Hepatocyte (in vitro differentiated cells): ENCODE results near the gene ULK1.
"Not testable (repeated sequence)": the region's sequence is repeated elsewhere in the genome, so short reads cannot be mapped to it uniquely, and the experiment has no call there.

Experiments
- EZH2 ChIP-seq: fragments of 200-600 bp; sonication (generic); IDR thresholded peaks from 2 replicates; pipeline ENCODE4 v1.6.1; 2016; ENCODE audit warnings: antibody characterized with exemption, mild to moderate bottlenecking, borderline replicate concordance
- TF ChIP-seq, protein P1 (sequence below): fragments of 200-600 bp; sonication (generic); IDR thresholded peaks from 2 replicates; pipeline ENCODE4 v1.5.1; 2016; ENCODE audit warnings: antibody characterized with exemption, mild to moderate bottlenecking; ENCODE audit not compliant: poor library complexity

DNA sequence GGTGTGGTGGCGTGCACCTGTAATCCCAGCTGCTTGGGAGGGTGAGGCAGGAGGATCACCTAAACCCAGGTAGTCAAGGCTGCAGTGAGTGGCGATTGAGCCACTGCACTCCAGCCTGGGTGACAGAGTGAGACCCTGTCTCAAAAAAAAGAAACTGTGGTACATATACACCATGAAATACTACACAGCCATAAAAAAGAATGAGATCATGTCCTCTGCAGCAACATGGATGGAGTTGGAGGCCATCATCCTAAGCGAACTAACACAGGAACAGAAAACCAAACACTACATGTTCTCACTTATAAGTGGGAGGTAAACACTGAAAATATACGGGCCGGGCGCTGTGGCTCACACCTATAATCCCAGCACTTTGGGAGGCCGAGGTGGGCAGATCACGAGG lies 2.7 kb upstream of the ULK1 start:
- TF ChIP-seq, protein P1, sequence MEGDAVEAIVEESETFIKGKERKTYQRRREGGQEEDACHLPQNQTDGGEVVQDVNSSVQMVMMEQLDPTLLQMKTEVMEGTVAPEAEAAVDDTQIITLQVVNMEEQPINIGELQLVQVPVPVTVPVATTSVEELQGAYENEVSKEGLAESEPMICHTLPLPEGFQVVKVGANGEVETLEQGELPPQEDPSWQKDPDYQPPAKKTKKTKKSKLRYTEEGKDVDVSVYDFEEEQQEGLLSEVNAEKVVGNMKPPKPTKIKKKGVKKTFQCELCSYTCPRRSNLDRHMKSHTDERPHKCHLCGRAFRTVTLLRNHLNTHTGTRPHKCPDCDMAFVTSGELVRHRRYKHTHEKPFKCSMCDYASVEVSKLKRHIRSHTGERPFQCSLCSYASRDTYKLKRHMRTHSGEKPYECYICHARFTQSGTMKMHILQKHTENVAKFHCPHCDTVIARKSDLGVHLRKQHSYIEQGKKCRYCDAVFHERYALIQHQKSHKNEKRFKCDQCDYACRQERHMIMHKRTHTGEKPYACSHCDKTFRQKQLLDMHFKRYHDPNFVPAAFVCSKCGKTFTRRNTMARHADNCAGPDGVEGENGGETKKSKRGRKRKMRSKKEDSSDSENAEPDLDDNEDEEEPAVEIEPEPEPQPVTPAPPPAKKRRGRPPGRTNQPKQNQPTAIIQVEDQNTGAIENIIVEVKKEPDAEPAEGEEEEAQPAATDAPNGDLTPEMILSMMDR: not testable (repeated sequence)
- TF ChIP-seq EZH2: not testable (repeated sequence)
